ENCODE measurements around the gene JAML.

JAML gene

GRCh38 chr11:118171269-118172062 is 53.3 kb downstream of the JAML start:
- H3K9me3 ChIP-seq (ENCODE audit: insufficient read depth, low read length) = no peaks in the 10 kb centered on the region
- H3K4me1 ChIP-seq (ENCODE audit: insufficient read depth, insufficient read length) = peaks cover 16% of the 10 kb centered on the region
- DNase-seq (ENCODE audit: low read depth, low spot score) = peak; percentile 71
- no peaks in the 10 kb centered on the region for H3K36me3 ChIP-seq (ENCODE audit: insufficient read depth, insufficient read length, low read length)
- peak overlapping the region; percentile 13 for H3K4me3 ChIP-seq (ENCODE audit: insufficient read length, low read depth)
- no peak for TF ChIP-seq YY1 (IDR thresholded peaks at IDR 0.05; ENCODE audit: insufficient read depth, insufficient read length)
- no peak for TF ChIP-seq ZNF274 (IDR thresholded peaks at IDR 0.05; ENCODE audit: low read depth, low read length)
- no peak for TF ChIP-seq SUZ12 (IDR thresholded peaks at IDR 0.05; ENCODE audit: extremely low read depth, insufficient read depth, insufficient read length)
- peaks cover 30% of the 10 kb centered on the region for H3K27me3 ChIP-seq (ENCODE audit: insufficient read depth, insufficient read length)
- H3K9ac ChIP-seq (ENCODE audit: insufficient read length, low read depth) = no peak overlapping the region

- DNase-seq (ENCODE audit: low read depth, low spot score) = no peak
- peaks cover 30% of the 10 kb centered on the region for H3K27me3 ChIP-seq (ENCODE audit: insufficient read depth, insufficient read length)
Observed at GRCh38 chr11:118170882-118171268, 53.9 kb downstream of the JAML start.

GRCh38 chr11:118170231-118170630 is 54.6 kb downstream of the JAML start:
- DNase-seq (ENCODE audit: low read depth, low spot score) = no peak
- TF ChIP-seq YY1 (IDR thresholded peaks at IDR 0.05; ENCODE audit: insufficient read depth, insufficient read length) = no peak
- no peak for TF ChIP-seq ZNF274 (IDR thresholded peaks at IDR 0.05; ENCODE audit: low read depth, low read length)
- TF ChIP-seq SUZ12 (IDR thresholded peaks at IDR 0.05; ENCODE audit: extremely low read depth, insufficient read depth, insufficient read length) = no peak
- no peak overlapping the region for H3K9ac ChIP-seq (ENCODE audit: insufficient read length, low read depth)
- H3K36me3 ChIP-seq (ENCODE audit: insufficient read depth, insufficient read length, low read length) = no peaks in the 10 kb centered on the region
- H3K27me3 ChIP-seq (ENCODE audit: insufficient read depth, insufficient read length) = peaks cover 30% of the 10 kb centered on the region
- H3K4me1 ChIP-seq (ENCODE audit: insufficient read depth, insufficient read length) = peaks cover 14% of the 10 kb centered on the region
- no peaks in the 10 kb centered on the region for H3K9me3 ChIP-seq (ENCODE audit: insufficient read depth, low read length)
- H3K4me3 ChIP-seq (ENCODE audit: insufficient read length, low read depth) = no peak overlapping the region

More at GRCh38 chr11:118170882-118171268, 53.9 kb downstream of the JAML start:
- TF ChIP-seq SUZ12 (IDR thresholded peaks at IDR 0.05; ENCODE audit: extremely low read depth, insufficient read depth, insufficient read length) = no peak
- no peak for TF ChIP-seq ZNF274 (IDR thresholded peaks at IDR 0.05; ENCODE audit: low read depth, low read length)
- TF ChIP-seq YY1 (IDR thresholded peaks at IDR 0.05; ENCODE audit: insufficient read depth, insufficient read length) = no peak
- Histone ChIP-seq H3K9me3 (ENCODE audit: insufficient read depth, low read length) (no peaks in the 10 kb centered on the region), H3K4me3 (ENCODE audit: insufficient read length, low read depth) (no peak overlapping the region), H3K4me1 (ENCODE audit: insufficient read depth, insufficient read length) (peaks cover 19% of the 10 kb centered on the region), H3K9ac (ENCODE audit: insufficient read length, low read depth) (no peak overlapping the region), H3K36me3 (ENCODE audit: insufficient read depth, insufficient read length, low read length) (no peaks in the 10 kb centered on the region)

GRCh38 chr11:118169300-118170140 is 55.3 kb downstream of the JAML start:
- Histone ChIP-seq H3K4me1 (ENCODE audit: insufficient read depth, insufficient read length) (peaks cover 14% of the 10 kb centered on the region), H3K36me3 (ENCODE audit: insufficient read depth, insufficient read length, low read length) (no peaks in the 10 kb centered on the region), H3K27me3 (ENCODE audit: insufficient read depth, insufficient read length) (peaks cover 30% of the 10 kb centered on the region), H3K9me3 (ENCODE audit: insufficient read depth, low read length) (no peaks in the 10 kb centered on the region), H3K4me3 (ENCODE audit: insufficient read length, low read depth) (no peak overlapping the region), H3K9ac (ENCODE audit: insufficient read length, low read depth) (no peak overlapping the region)
- TF ChIP-seq ZNF274 (IDR thresholded peaks at IDR 0.05; ENCODE audit: low read depth, low read length) = no peak
- TF ChIP-seq YY1 (IDR thresholded peaks at IDR 0.05; ENCODE audit: insufficient read depth, insufficient read length) = no peak
- no peak for TF ChIP-seq SUZ12 (IDR thresholded peaks at IDR 0.05; ENCODE audit: extremely low read depth, insufficient read depth, insufficient read length)
- DNase-seq (ENCODE audit: low read depth, low spot score) = no peak

- Histone ChIP-seq H3K4me1 (ENCODE audit: insufficient read depth, insufficient read length) (peaks cover 14% of the 10 kb centered on the region), H3K36me3 (ENCODE audit: insufficient read depth, insufficient read length, low read length) (no peaks in the 10 kb centered on the region), H3K27me3 (ENCODE audit: insufficient read depth, insufficient read length) (peaks cover 30% of the 10 kb centered on the region), H3K9ac (ENCODE audit: insufficient read length, low read depth) (no peak overlapping the region), H3K4me3 (ENCODE audit: insufficient read length, low read depth) (no peak overlapping the region), H3K9me3 (ENCODE audit: insufficient read depth, low read length) (no peaks in the 10 kb centered on the region)
- TF ChIP-seq YY1 (IDR thresholded peaks at IDR 0.05; ENCODE audit: insufficient read depth, insufficient read length) = no peak
- TF ChIP-seq ZNF274 (IDR thresholded peaks at IDR 0.05; ENCODE audit: low read depth, low read length) = no peak
- no peak for TF ChIP-seq SUZ12 (IDR thresholded peaks at IDR 0.05; ENCODE audit: extremely low read depth, insufficient read depth, insufficient read length)
- no peak for DNase-seq (ENCODE audit: low read depth, low spot score)
Observed at GRCh38 chr11:118168751-118169150, 56.1 kb downstream of the JAML start.

GRCh38 chr11:118168316-118168715 is 56.5 kb downstream of the JAML start:
- no peaks in the 10 kb centered on the region for H3K9me3 ChIP-seq (ENCODE audit: insufficient read depth, low read length)
- no peak overlapping the region for H3K4me3 ChIP-seq (ENCODE audit: insufficient read length, low read depth)
- peaks cover 14% of the 10 kb centered on the region for H3K4me1 ChIP-seq (ENCODE audit: insufficient read depth, insufficient read length)
- no peak for TF ChIP-seq SUZ12 (IDR thresholded peaks at IDR 0.05; ENCODE audit: extremely low read depth, insufficient read depth, insufficient read length)
- TF ChIP-seq YY1 (IDR thresholded peaks at IDR 0.05; ENCODE audit: insufficient read depth, insufficient read length) = no peak
- no peak for TF ChIP-seq ZNF274 (IDR thresholded peaks at IDR 0.05; ENCODE audit: low read depth, low read length)
- no peak for DNase-seq (ENCODE audit: low read depth, low spot score)
- H3K9ac ChIP-seq (ENCODE audit: insufficient read length, low read depth) = no peak overlapping the region
- no peaks in the 10 kb centered on the region for H3K36me3 ChIP-seq (ENCODE audit: insufficient read depth, insufficient read length, low read length)
- peaks cover 30% of the 10 kb centered on the region for H3K27me3 ChIP-seq (ENCODE audit: insufficient read depth, insufficient read length)

GRCh38 chr11:118167906-118168305 is 56.9 kb downstream of the JAML start:
- TF ChIP-seq SUZ12 (IDR thresholded peaks at IDR 0.05; ENCODE audit: extremely low read depth, insufficient read depth, insufficient read length) (no peak), YY1 (IDR thresholded peaks at IDR 0.05; ENCODE audit: insufficient read depth, insufficient read length) (no peak), ZNF274 (IDR thresholded peaks at IDR 0.05; ENCODE audit: low read depth, low read length) (no peak)
- H3K9me3 ChIP-seq (ENCODE audit: insufficient read depth, low read length) = no peaks in the 10 kb centered on the region
- H3K4me1 ChIP-seq (ENCODE audit: insufficient read depth, insufficient read length) = peaks cover 14% of the 10 kb centered on the region
- no peak for DNase-seq (ENCODE audit: low read depth, low spot score)
- no peak overlapping the region for H3K4me3 ChIP-seq (ENCODE audit: insufficient read length, low read depth)
- no peak overlapping the region for H3K9ac ChIP-seq (ENCODE audit: insufficient read length, low read depth)
- H3K27me3 ChIP-seq (ENCODE audit: insufficient read depth, insufficient read length) = peaks cover 30% of the 10 kb centered on the region
- no peaks in the 10 kb centered on the region for H3K36me3 ChIP-seq (ENCODE audit: insufficient read depth, insufficient read length, low read length)
